Stimulated activated CD4-positive, alpha-beta T cell treated with anti-CD3 and anti-CD28 coated beads, Interleukin-15, amount 100 ng/mL, for 1 hour (primary cell): ENCODE data around the gene PLTP.
A peak's percentile ranks its signal among the peaks of the same experiment; 100 is the strongest.

Experiments used
- DNase-seq, 2 donors: peaks; one replicate each; pipeline ENCODE4 v3.0.0-alpha.2; 2020; ENCODE audit warnings: low read depth in 1 of 2, low spot score in 1 of 2

Gene PLTP

GRCh38 chr20:45921337-45922189, 9.6 kb upstream of the PLTP start:
- no peak for DNase-seq

- no peak for DNase-seq
Observed at GRCh38 chr20:45920462-45921336, 8.7 kb upstream of the PLTP start.

GRCh38 chr20:45919542-45920399, 7.8 kb upstream of the PLTP start:
- DNase-seq, result no peak

- no peak for DNase-seq
Observed at GRCh38 chr20:45918779-45919537, 7.0 kb upstream of the PLTP start.

GRCh38 chr20:45918182-45918737, 6.3 kb upstream of the PLTP start:
- DNase-seq, result no peak

- no peak for DNase-seq
Observed at GRCh38 chr20:45917790-45918141, 5.8 kb upstream of the PLTP start.

GRCh38 chr20:45913116-45913515, 1.2 kb upstream of the PLTP start:
- DNase-seq, result no peak

GRCh38 chr20:45912344-45912682, 358 bp upstream of the PLTP start:
- DNase-seq, result no peak

GRCh38 chr20:45910670-45911485, 1.1 kb downstream of the PLTP start:
- peak; percentile 73 to 90 for DNase-seq

- DNase-seq, result no peak
Observed at GRCh38 chr20:45909817-45910669, 1.9 kb downstream of the PLTP start.

- no peak for DNase-seq
Observed at GRCh38 chr20:45909336-45909808, 2.6 kb downstream of the PLTP start.

- no peak for DNase-seq
Observed at GRCh38 chr20:45908084-45908483, 3.9 kb downstream of the PLTP start.

- DNase-seq, result no peak
Observed at GRCh38 chr20:45907219-45907948, 4.6 kb downstream of the PLTP start.

GRCh38 chr20:45905505-45906079, 6.4 kb downstream of the PLTP start:
- no peak for DNase-seq

GRCh38 chr20:45904583-45905504, 7.1 kb downstream of the PLTP start:
- no peak for DNase-seq

- no peak for DNase-seq
Observed at GRCh38 chr20:45902199-45902701, 9.7 kb downstream of the PLTP start.
